ENCODE measurements around the gene XPO1.

GRCh38 chr2:61562615-61563014 lies 24.5 kb upstream of the XPO1 start:
- TF ChIP-seq POLR2AphosphoS5 (IDR thresholded peaks at IDR 0.05) (no peak), CTCF (IDR thresholded peaks at IDR 0.05) (no peak), POLR2A (IDR thresholded peaks at IDR 0.05) (no peak)

Measured in prostate gland (tissue), 2 donors.